ENCODE measurements around the gene FTO. TPM values are rescaled to one million over a fixed set of nuclear protein-coding genes. Genes with fewer than 3 reads are reported as not detected.

FTO gene
- total RNA-seq, 1 donor from 2014 or later, result 98.6 TPM

DNA sequence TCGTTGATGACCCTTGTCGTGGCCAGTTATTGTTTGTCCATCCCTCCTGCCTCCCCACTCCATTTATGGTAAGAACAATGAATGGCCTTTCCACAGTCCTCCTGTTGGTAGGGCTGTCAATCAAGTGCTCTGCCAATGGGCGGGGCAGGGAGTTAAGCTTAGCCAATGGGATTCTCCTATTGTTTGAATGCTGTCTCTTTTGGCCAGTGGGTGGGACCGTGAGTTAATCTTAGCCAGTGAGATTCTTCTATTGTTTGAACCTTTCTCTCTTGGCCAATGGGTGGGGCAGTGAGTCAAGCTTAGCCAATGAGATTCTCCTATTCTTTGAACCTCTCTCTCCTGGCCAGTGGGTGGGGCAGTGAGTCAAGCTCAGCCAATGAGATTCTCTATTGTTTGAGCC is 497.2 kb downstream of the FTO start:
- Histone ChIP-seq H3K36me3 (no peaks in the 10 kb centered on the region), H3K9me3 (no peaks in the 10 kb centered on the region), H3K27me3 (ENCODE audit: low read depth) (peaks cover 5% of the 10 kb centered on the region), H3K27ac (no peak overlapping the region), H3K4me3 (no peak overlapping the region), H3K4me1 (no peaks in the 10 kb centered on the region)
- intact Hi-C loops (cut with DNase I), result no loop called here
- ATAC-seq, result no peak
- TF ChIP-seq, protein P1, sequence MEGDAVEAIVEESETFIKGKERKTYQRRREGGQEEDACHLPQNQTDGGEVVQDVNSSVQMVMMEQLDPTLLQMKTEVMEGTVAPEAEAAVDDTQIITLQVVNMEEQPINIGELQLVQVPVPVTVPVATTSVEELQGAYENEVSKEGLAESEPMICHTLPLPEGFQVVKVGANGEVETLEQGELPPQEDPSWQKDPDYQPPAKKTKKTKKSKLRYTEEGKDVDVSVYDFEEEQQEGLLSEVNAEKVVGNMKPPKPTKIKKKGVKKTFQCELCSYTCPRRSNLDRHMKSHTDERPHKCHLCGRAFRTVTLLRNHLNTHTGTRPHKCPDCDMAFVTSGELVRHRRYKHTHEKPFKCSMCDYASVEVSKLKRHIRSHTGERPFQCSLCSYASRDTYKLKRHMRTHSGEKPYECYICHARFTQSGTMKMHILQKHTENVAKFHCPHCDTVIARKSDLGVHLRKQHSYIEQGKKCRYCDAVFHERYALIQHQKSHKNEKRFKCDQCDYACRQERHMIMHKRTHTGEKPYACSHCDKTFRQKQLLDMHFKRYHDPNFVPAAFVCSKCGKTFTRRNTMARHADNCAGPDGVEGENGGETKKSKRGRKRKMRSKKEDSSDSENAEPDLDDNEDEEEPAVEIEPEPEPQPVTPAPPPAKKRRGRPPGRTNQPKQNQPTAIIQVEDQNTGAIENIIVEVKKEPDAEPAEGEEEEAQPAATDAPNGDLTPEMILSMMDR (IDR thresholded peaks at IDR 0.05), result no peak
- DNase-seq, result no peak

Other genes with a start within 250 kb of the FTO start
- gene AKTIP, start 200.9 kb upstream of the FTO start, total RNA-seq, result 43.7 TPM
- gene RPGRIP1L, start 297 bp upstream of the FTO start, total RNA-seq, result 6.6 TPM

All from lower lobe of right lung (tissue), 2 donors.